ENCODE data around the gene PFKFB3.
A peak's percentile ranks its signal among the peaks of the same experiment; 100 is the strongest.
"Not testable (repeated sequence)": the region's sequence is repeated elsewhere in the genome, so short reads cannot be mapped to it uniquely, and the experiment has no call there.

PFKFB3 gene

DNA sequence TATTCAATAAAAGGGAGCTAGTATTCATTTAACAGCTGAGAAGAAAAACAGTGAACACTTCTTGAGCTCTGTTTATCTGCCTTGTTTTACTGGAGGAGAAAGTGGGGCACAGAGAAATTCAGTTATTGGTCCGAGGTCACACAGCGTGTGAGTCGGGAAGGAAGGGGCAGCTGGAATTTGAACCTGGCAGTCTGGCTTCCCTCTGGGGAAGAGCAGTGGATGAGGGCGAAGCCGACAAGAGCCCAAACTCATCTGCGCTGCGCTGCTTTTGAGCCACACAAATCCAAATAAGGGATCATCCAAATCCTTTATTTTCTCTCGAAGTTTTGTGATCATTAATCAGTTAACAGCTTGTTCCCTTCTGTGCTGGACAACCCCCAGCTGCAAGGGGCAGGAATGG is 23.7 kb upstream of the PFKFB3 start:
- DNase-seq, result no peak

DNA sequence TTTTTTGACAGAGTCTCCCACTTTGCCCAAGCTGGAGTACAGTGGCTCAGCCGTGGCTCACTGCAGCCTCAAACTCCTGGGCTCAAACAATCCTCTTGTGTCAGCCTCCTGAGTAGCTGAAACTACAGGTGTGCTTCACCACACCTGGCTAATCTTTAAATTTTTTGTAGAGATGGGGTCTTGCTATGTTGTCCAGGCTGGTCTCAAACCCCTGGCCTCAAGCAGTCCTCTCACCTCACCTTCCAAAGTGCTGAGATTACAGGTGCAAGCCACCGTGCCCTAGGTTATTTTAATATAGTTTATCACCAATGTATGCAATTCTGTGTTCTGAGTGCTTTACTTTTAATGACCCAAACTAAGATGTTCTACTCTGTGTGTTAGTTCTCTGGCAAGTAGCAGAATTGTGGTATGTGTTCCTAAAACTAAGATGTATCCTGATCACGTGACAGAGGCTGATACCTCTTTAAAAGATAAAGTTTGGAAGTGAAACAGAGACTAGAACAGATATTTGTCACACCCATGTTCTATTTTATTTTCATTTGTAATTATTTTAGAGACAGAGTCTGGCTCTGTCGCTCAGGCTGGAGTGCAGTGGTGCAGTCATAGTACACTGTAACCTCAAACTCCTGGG is 22.1 kb upstream of the PFKFB3 start:
- DNase-seq, result no peak

DNA sequence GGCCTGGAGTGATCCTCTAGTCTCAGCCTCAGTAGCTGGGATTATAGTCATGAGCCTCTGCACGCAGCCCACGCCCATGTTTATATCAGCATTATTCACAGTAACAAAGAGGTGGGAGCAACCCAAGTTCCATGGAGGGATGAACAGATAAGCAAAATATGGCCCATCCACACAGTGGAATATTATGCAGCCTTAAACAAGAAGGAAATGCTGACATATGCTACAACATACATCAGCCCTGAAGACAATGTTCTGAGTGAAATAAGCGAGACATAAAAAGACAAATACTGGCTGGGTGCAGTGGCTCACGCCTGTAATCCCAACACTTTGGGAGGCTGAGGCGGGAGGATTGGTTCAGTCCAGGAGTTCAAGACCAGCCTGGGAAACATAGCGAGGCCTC is 21.5 kb upstream of the PFKFB3 start:
- no peak for DNase-seq

DNA sequence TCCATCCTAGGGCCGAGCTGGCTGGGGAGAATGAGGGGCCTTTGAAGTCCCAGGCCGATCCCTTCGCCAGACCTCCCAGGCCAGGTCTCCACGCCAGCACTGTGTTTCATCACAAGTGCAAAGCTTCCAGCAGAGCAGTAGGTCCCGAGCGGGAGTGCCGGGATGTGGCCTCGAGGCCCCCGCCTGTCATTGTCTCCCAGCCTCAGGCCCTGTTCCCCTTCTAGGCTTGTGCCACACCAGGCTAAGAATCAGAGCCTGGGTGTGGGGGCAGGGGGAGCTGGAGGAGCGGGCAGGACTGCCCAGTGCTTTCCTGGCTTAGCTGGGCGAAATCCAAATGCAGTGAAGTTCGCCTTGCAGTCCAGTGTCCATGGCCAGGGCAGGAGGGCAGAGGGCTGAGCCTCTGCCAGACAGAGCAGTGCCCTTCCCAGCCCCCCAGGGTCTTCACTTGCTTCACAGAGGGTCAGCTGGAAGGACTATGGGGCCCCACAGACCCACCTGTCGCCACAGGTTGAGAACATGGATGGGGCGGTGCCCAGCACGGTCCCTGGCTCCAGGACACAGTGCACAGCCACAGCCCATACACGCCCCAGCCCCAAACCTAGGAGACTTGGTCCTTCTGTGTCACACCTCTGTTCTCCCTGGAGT is 20.2 kb upstream of the PFKFB3 start:
- no peak for DNase-seq

DNA sequence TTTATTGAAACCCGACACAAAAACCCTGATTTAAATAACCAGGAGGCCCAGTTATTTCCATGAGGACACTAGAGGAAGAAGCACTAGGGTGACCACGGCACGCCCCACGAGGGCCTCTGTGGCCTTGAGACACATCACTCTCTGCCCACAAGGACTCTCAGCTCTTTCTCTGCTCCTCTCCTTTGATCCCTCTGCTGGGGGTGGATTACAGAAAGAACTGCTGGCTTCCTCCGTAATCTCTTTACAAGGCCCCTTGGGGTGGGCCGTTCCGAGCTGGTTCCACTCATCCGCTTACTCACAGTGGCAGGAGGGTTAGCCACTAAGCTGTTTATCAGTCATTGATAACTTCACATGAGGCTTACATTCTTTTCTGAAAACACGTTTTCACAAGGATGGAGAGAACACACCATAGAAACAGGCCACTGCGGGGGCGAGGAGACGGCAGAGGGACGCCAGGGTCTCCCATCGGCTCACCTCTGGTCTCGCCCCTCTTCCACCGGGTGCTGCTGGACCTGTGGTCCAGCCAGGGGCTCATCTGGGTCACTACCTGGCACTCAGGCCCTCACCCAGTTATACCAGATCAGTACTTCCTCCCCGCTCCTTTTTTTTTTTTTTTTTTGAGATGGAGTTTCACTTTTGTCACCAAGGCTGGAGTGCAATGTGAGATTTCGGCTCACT is 17.6 kb upstream of the PFKFB3 start:
- no peak for DNase-seq

DNA sequence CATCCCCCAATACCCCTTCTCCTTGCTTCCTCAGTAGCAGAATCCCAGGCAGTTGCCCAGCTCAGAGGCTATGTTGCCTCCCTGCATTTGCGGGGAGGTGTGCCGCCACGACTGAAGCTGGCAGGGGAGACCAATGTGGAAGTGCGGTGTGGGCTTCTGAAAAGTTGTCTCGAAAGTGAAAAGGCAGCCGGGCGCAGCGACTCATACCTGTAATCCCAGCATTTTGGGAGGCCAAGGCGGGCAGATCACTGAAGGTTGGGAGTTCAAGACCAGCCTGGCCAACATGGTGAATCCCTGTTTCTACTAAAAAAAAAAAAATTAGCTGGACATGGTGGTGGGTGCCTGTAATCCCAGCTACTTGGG is 15.9 kb upstream of the PFKFB3 start:
- DNase-seq, result no peak

DNA sequence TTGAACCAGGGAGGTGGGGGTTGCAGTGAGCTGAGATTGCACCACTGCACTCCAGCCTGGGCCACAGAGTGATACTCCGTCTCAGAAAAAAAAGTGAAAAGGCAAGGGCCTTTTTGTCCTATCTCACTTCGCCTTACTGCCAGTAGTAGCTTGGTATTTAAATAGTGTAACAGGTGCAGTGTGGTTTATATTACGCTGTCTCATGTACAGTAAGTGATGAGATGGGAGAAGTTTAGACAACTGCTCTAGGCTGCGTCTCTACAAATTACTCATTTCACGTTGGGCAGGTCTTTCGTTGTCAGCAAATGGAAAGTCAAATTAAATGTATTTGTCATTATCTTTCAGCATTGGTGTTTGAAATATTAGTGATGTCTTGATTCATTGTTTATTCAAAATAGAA is 15.5 kb upstream of the PFKFB3 start:
- no peak for DNase-seq

DNA sequence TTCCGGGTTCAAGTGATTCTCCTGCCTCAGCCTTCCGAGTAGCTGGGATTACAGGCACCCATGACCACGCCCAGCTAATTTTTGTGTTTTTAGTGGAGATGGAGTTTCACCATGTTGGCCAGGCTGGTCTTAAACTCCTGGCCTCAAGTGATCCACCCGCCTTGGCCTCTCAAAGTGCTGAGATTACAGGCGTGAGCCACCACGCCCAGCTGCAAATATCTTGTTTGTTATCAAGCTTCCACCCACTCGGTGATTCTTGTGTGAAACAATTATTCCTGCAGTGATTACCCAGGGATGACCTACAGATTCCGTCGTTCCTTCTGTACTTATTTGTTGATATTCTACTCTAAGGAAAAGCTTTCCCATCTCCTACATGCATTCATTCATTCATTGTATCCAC is 12.7 kb upstream of the PFKFB3 start:
- DNase-seq, result not testable (repeated sequence)

DNA sequence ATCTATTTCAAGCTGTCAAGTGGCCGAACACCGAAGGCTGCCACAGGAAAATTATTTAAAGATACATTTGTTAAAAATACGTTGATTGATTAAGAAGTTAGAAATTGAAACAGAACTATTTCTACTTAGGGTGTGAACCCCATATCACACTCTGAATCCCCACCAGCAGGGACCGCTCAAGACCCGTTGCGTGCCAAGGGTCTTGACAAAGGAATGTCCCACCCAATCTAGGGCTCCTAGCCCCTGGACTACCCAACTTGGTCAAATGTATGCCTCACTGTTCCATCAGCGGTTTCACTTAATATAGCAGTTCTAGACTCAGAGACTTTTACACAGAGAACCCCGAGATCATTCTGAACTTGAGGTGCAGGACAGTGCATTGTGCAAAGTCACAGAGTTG is 11.6 kb upstream of the PFKFB3 start:
- DNase-seq, result no peak

DNA sequence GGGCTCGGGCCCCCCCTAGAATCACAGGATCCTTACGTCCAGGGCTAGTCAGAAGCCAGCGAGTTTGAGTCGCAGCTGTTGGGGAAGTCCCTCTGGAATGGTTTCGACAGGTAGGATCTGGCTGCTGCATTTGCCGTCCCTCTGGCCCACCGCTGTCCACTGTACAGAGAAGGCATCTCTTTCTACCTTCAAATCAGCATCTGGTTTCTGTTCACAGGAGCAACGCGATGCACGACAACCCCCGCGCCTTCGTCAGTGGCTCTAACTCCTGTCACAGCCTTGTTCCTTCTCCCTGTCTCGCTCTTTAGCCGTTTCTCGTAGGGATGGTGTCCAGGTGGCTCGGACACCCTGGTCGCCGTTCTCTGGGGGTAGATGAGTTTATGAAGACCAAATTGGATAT is 11.2 kb upstream of the PFKFB3 start:
- DNase-seq, result no peak

DNA sequence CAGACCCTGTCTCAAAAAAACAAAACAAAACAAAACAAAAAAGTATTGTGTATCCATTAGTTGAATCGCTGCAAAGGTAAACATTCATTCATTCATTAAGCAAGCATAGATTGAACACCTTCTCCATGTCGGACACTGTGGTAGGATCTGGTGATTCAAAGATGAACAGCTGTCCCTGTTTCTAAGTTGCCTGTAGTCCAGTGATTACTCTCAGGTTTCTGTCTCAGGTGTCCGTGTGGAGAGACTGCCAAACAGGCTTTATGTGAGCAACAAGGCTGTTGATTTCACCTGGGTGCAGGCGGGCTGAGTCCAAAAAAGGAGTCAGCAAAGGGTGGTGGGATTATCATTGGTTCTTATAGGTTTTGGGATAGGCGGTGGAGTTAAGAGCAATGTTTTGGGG is 9.4 kb upstream of the PFKFB3 start:
- DNase-seq, result not testable (repeated sequence)

DNA sequence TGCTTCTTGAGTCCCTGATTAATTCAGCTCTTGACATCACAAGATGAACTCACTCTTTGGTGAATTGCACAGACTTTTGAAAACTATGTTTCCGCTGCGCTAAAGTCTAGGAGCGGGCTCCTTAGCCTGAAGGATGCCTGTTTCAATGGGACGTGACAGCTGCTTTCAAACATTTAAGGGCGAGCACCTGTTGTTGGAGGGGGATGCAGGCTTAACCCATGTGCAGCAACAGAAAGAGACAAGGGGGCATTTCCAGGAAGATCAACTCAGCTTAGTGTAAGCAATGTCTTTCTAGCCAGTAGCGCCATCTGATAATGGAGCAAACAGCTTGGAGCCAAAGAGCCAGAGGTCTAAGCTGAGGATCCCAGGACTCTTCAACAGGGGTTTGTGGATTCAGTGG is 8.4 kb upstream of the PFKFB3 start:
- DNase-seq, result no peak

DNA sequence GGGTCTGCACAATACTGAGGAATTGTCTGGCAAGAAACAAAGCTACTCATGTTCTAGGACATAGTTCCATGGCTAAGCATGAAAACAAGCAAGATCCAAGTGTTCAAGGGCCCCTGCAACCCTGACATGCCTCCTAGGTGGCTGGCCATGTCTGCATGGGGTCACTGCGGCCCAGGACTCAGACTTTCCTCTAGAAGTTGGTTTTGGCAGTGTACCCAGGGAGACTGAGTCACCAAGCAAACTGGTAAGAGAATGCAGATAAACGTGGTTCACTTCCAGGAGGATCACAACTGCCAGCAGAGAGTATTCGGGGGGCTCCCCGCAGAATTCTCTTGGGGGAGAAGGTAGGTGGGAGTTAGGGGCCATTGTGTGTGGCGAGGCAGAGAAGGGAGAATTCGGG is 7.4 kb upstream of the PFKFB3 start:
- DNase-seq, result no peak

DNA sequence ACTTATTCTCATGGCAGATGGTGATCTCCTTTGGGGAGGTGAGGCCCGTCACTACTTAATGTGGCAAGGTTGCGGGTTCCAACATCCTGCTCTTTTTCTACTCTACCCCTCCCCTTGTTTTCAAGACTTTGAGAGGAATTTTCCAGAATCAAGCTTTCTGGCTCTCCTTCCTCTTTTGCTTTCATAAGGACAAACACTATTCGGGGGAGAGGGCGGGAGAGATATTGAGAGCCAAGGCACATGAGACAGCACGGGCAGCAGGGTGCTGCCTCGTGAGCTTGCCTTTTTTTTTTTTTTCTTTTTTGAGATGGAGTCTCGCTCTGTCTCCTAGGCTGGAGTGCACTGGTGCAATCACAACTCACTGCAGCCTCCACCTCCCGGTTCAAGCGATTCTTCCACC is 6.9 kb upstream of the PFKFB3 start:
- DNase-seq, result no peak

DNA sequence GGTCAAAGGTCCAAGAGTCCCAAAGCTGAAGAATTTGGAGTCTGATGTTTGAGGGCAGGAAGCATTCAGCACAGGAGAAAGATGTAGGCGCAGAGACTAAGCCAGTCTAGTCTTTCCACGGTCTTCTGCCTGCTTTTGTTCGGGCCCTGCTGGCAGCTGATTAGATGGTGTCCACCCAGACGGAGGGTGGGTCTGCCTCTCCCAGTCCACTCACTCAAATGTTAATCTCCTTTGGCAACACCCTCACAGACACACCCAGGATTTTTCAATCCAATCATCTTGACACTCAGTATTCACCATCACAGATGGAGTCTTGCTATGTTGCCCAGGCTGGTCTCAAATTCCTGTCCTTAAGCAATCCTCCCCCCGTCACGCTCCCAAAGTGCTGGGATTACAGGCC is 6.2 kb upstream of the PFKFB3 start:
- not testable (repeated sequence) for DNase-seq

DNA sequence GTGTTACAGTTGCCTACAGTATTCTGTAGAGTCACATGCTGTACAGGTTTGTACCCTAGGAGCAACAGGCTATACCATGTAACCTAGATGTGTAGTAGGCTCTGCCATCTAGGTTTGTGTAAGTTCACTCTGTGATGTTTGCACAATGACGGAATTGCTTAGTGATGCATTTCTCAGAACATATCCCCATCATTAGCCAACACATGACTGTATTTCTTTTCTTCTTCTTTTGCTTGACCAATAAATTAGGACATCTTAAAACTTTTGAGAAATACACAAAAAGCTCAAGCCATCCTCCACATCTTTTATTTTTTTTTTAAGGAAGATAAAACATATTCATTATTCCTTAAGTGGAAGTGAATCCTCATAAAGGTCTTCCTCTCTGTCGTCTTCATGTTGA is 5.4 kb upstream of the PFKFB3 start:
- no peak for DNase-seq

DNA sequence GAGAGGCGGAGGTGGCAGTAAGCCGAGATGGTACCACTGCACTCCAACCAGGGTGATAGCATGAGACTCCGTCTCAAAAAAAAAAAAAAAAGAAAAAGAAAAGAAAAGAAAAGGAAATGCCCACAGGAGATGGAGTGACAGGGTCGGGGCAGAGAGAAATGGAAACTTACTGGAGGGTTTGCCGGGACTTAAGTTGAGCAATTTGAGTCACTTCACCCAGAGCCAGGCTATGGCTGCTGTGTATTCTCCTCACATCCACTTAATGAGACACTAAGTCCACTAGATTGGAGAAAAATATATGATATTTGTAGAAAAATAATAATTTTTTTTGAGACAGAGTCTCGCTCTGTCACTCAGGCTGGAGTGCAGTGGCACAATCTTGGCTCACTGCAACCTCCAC is 4.6 kb upstream of the PFKFB3 start:
- DNase-seq, result no peak

DNA sequence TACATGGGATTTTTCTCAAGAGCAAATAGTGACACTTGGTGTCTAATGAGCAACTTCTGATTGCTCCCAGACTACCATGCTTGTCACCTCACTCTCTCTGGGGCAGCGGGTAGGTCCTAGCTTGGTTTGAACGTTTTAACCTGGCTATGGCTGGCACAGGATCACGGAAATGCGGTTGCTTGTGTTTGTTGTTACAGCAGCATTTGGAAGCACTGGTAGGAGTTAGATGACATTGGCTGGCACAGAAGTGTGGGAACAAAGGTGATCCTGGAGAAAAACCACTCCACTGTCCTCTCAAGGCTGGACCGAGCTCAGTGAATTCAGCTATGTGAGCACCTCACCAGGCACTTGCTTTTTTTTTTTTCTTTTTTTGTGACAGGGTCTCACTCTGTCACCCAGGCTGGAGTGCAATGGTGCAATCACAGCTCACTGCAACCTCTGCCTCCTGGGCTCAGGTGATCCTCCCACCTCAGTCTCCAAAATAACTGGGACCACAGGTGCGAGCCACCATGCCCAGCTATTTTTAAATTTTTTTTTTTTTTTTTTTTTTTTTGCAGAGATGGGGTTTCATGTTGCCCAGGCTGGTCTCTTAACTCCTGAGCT is 3.5 kb upstream of the PFKFB3 start:
- no peak for DNase-seq

DNA sequence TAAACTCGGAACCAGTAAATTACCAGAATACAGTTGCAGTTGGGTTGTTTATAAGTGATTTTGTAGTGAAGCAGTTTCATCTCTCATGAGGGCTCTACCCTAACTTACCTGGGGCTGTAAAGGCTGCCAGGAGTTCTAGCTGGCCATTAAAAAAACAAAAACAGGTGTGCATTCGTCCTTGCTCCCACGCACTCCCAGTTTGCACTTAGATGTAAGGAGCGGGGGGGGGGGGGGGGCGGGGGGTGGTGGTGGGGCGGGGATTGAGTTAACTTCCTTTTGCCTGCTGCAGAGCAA is 2.3 kb upstream of the PFKFB3 start:
- no peak for DNase-seq

DNA sequence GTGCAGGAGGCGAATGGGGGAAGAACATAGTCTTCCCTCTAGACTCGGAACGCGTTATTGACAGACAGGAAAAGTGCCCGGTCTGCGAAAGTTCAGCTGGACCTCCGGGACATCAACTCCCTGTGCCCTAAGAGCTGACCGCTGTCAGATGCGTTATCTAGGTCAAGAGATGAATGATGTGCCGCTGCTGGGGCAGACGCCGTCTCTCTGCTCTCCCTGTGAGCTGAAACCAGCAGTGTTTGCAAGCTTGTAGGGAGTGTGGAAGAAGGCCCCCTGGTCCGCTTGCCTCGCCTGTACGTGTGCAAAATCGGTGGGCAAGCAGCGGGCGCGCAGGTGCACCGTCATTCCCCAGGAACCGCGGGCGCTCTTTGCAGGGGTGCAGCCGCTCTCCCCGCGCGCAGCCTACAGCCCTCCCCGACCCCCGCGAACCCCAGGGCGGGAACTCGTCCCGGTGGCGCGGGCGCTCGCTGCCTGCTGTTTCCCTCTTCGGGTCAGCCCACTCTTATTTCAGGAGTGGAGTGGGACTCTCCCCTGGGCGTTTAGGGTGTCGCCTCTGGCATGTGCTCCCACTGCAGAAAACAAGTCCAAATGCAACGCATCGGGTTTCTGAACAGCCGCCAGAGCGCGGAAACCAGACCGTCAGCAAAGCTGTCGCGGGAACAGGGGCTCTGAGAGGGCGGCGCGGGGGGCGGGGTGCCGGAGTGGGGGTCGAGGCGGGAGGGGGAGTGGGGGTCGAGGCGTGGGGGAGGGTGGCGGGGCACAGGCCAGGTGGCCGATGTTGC is 1.8 kb upstream of the PFKFB3 start:
- DNase-seq, result peak; percentile 46

DNA sequence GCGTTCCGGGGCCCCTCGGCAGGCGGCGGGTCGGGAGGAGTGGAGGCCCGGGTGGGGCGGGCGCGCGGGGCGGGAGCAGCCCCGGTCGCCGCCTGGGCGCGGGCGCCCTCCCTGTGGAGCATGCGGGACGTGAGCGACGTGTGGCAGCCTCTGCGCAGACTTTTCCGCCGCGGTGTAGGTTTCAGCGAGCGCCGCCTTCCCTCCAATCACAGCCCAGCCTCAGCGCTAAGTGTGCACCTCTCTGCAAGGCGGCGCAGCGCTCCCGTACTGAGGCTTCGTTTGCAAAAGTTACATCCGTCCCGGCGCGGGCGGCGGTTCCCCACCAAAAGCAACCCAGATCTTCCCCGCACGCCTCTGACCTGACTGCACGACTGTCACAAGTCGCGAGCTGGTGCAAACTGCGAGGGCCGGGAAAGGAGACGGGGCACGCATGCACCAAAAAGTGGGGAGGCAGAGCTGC is 1.2 kb upstream of the PFKFB3 start:
- peak; percentile 80 for DNase-seq

DNA sequence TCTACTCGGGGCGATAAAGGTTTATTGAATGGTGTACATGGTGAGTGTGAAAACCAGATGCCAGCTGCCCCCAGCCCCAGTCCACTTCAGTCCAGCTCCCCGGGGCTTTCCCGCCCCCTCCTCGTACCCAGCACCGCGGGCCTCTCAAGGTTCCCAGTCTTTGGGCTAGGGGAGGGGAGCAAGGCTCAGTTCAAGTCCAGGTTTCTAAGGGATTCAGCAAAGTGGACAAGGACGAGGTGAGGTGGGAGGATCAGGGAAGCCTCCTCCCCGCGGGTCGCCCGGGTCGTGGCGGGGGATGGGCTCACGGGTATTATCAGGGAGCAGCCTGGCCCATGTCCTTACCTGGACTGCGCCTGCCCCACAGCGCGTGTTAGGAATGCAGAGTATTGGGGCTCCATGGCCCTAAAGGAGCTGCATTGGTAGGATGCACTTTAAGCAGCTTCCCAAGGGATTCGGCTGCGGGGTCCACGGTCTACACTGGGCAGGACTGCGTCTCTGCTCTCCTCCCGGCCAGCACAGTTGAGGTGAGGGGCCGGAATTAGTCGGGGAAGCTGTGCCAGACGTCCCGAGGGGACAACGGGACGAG is 541 bp upstream of the PFKFB3 start:
- DNase-seq, result peak; percentile 29

All from stimulated activated CD4-positive, alpha-beta T cell treated with anti-CD3 and anti-CD28 coated beads, Interleukin-4, amount 100 ng/mL, for 1 hour (primary cell).